Measurements from ENCODE around the gene MPEG1.

Gene MPEG1

GRCh38 chr11:59164028-59164427, 48.7 kb downstream of the MPEG1 start:
- DNase-seq (ENCODE audit: low read depth, low spot score) = no peak

Data from iPS DF 19.7 (cell line).